Loucy (cell line): Measurements from ENCODE around the gene G0S2.

ENCODE experiments used
- EZH2phosphoT487 ChIP-seq: fragments of 200-600 bp; IDR thresholded peaks from 2 replicates; pipeline ENCODE4 v1.6.1; 2018; ENCODE audit warnings: antibody characterized with exemption, mild to moderate bottlenecking, moderate library complexity, borderline replicate concordance
- TF ChIP-seq, protein P1 (sequence below): fragments of 200-600 bp; sonication (generic); conservative IDR thresholded peaks from 2 replicates; pipeline ENCODE4 v1.5.1; 2014; ENCODE audit warnings: mild to moderate bottlenecking, antibody characterized with exemption, low read length

DNA sequence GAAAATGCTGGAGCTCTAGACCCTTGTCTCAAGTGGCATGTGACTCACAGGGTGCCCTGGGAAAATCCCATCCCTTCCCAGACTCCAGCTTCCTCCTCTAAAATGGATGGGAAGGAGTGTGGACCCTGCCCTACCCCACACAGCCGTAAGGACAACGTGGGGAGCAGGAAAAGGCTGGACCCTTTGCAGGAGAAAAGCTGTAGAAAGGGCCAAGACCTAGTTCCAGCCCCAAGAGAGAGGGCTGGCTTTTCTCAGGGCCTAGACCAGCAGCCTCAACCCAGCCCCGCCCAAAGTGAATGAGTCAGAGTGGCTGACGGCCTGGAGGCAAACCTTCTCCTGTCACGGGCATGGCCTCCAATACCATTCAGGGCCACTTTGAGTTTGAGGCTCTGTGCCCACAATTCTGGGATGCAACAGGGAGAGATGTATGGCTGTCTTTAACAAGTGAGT lies 24.0 kb upstream of the G0S2 start:
- TF ChIP-seq, protein P1, sequence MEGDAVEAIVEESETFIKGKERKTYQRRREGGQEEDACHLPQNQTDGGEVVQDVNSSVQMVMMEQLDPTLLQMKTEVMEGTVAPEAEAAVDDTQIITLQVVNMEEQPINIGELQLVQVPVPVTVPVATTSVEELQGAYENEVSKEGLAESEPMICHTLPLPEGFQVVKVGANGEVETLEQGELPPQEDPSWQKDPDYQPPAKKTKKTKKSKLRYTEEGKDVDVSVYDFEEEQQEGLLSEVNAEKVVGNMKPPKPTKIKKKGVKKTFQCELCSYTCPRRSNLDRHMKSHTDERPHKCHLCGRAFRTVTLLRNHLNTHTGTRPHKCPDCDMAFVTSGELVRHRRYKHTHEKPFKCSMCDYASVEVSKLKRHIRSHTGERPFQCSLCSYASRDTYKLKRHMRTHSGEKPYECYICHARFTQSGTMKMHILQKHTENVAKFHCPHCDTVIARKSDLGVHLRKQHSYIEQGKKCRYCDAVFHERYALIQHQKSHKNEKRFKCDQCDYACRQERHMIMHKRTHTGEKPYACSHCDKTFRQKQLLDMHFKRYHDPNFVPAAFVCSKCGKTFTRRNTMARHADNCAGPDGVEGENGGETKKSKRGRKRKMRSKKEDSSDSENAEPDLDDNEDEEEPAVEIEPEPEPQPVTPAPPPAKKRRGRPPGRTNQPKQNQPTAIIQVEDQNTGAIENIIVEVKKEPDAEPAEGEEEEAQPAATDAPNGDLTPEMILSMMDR, result no peak
- no peak for TF ChIP-seq EZH2phosphoT487
